Osteocyte (in vitro differentiated cells): Measurements from ENCODE around the gene IGIP. TPM values are rescaled to one million over a fixed set of nuclear protein-coding genes. Genes with fewer than 3 reads are reported as not detected.

Experiments used
- DNase-seq: peaks from one replicate; pipeline ENCODE4 v3.0.0; 2021; ENCODE audit warnings: mixed read lengths; ENCODE audit not compliant: unreplicated experiment; ENCODE audit errors: extremely low spot score
- H3K27ac Mint-ChIP-seq: one replicate; pipeline ENCODE4 v1.8.0; 2021; ENCODE audit warnings: mild to moderate bottlenecking, mixed read lengths; ENCODE audit not compliant: unreplicated experiment
- H3K27me3 Mint-ChIP-seq: one replicate; pipeline ENCODE4 v1.8.0; 2021; ENCODE audit warnings: mixed read lengths; ENCODE audit not compliant: unreplicated experiment
- H3K36me3 Mint-ChIP-seq: one replicate; pipeline ENCODE4 v1.8.0; 2021; ENCODE audit warnings: mixed read lengths; ENCODE audit not compliant: unreplicated experiment
- H3K4me1 Mint-ChIP-seq: one replicate; pipeline ENCODE4 v1.8.0; 2021; ENCODE audit warnings: mixed read lengths; ENCODE audit not compliant: unreplicated experiment
- H3K4me3 Mint-ChIP-seq: one replicate; pipeline ENCODE4 v1.8.0; 2021; ENCODE audit warnings: mild to moderate bottlenecking, moderate library complexity, mixed read lengths; ENCODE audit not compliant: unreplicated experiment
- H3K9me3 Mint-ChIP-seq: one replicate; pipeline ENCODE4 v1.8.0; 2021; ENCODE audit warnings: mixed read lengths; ENCODE audit not compliant: unreplicated experiment
- total RNA-seq: library from RNA; stranded (reverse); gene quantifications from 2 replicates; pipeline ENCODE4 v1.2.1, GENCODE V29; 2021
- TF ChIP-seq, protein P1 (sequence below): fragments of 200-600 bp; sonication (generic); IDR thresholded peaks from 2 replicates; pipeline ENCODE4 v1.5.0; 2021; ENCODE audit warnings: antibody characterized with exemption, mild to moderate bottlenecking, moderate library complexity

The IGIP gene
- total RNA-seq, 1 donor from 2014 or later: 4.3 TPM

- Mint-ChIP-seq H3K9me3 (no peaks in the 10 kb centered on the region), H3K4me1 (peaks cover 40% of the 10 kb centered on the region), H3K27ac (no peak overlapping the region)
Measured at GRCh38 chr5:140118302-140118936, 7.3 kb upstream of the IGIP start.

DNA sequence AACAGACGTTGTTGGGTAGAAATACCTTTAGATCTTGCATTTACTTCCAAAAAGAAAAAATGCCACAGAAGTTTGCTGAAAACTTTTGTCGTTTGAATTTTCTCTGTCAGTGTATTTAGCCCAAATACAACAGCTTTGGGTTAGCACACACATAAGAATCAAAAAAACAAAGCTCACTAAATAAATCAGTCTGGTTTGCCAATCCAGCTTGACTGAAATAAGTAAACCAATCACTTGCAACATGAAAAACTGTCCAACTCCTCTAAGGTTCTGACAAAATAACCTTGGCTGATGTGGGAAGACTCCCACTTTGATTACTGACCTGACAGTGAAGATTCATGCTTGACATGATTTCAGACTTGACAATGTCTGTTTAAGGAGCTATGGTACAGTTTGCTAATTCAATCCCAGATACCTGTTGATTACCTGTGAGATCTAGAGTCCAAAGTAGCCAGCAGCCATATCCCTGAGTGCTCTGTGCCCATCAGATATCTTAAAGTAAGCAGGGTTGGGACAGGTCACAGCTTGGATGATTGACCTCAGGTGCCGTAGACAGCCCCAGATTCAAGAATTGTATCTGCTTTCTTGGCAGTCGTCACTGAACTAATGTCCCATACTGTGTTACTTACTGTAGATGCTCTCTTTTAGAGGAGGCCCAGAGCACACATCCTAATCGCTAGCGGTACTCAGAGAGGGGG, 727 bp downstream of the IGIP start:
- TF ChIP-seq, protein P1, sequence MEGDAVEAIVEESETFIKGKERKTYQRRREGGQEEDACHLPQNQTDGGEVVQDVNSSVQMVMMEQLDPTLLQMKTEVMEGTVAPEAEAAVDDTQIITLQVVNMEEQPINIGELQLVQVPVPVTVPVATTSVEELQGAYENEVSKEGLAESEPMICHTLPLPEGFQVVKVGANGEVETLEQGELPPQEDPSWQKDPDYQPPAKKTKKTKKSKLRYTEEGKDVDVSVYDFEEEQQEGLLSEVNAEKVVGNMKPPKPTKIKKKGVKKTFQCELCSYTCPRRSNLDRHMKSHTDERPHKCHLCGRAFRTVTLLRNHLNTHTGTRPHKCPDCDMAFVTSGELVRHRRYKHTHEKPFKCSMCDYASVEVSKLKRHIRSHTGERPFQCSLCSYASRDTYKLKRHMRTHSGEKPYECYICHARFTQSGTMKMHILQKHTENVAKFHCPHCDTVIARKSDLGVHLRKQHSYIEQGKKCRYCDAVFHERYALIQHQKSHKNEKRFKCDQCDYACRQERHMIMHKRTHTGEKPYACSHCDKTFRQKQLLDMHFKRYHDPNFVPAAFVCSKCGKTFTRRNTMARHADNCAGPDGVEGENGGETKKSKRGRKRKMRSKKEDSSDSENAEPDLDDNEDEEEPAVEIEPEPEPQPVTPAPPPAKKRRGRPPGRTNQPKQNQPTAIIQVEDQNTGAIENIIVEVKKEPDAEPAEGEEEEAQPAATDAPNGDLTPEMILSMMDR: no peak
- Mint-ChIP-seq H3K4me3 (no peak overlapping the region), H3K9me3 (no peaks in the 10 kb centered on the region), H3K36me3 (no peaks in the 10 kb centered on the region), H3K27me3 (peaks cover 4% of the 10 kb centered on the region), H3K4me1 (peaks cover 9% of the 10 kb centered on the region), H3K27ac (no peak overlapping the region)
- DNase-seq: no peak

More at GRCh38 chr5:140118302-140118936, 7.3 kb upstream of the IGIP start:
- Mint-ChIP-seq H3K4me3 (no peak overlapping the region), H3K27me3 (peaks cover 2% of the 10 kb centered on the region), H3K36me3 (no peaks in the 10 kb centered on the region)
- TF ChIP-seq, protein P1: peak; percentile 13
- no peak for DNase-seq

- H3K36me3 Mint-ChIP-seq: no peaks in the 10 kb centered on the region
- DNase-seq: no peak
- H3K27me3 Mint-ChIP-seq: peaks cover 4% of the 10 kb centered on the region
- H3K4me3 Mint-ChIP-seq: no peak overlapping the region
- TF ChIP-seq, protein P1: no peak
- H3K9me3 Mint-ChIP-seq: no peaks in the 10 kb centered on the region
- peaks cover 11% of the 10 kb centered on the region for H3K4me1 Mint-ChIP-seq
- H3K27ac Mint-ChIP-seq: no peak overlapping the region
Measured at GRCh38 chr5:140128376-140128775, 2.6 kb downstream of the IGIP start.

DNA sequence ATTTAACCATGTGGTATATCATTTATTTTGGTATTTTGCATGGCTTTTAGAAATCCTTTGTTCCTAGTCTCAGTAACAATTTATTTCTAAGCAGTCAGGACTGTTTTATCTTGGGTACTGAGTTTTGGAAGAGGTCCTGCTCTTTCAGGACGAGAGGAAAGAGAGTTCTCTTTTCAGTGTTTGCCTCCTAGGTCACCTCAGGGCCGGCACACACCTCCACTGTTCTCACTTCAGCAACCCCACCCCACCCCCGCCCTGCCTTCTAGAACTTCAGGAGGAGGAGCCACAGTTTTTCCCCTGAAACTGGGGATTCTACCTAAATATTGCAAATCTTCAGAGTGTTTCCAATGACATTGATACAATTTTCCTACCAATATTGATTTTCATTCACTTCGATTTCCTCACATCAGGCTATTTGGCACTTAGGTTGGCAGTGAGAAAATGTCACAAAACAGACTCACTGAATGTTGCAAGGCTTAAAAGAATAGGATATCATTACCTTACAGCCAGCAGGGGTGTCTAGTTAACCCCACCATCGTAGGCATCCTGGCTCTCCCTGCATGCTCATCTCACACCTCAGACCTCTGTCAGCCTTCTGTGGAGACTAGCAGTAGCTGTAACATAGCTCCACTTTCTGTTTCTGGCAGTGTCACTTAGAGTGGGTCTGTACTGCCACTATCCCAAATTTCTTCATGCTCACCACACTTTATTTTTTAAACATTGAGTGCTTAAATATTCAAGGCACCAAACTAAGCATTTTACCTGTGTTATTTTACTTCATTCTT, 5.4 kb downstream of the IGIP start:
- H3K27ac Mint-ChIP-seq: no peak overlapping the region
- H3K4me3 Mint-ChIP-seq: no peak overlapping the region
- no peaks in the 10 kb centered on the region for H3K36me3 Mint-ChIP-seq
- TF ChIP-seq, protein P1: no peak
- no peaks in the 10 kb centered on the region for H3K27me3 Mint-ChIP-seq
- DNase-seq: peak; percentile 19
- peaks cover 8% of the 10 kb centered on the region for H3K4me1 Mint-ChIP-seq
- H3K9me3 Mint-ChIP-seq: no peaks in the 10 kb centered on the region

GRCh38 chr5:140131967-140132409, 6.3 kb downstream of the IGIP start:
- peaks cover 8% of the 10 kb centered on the region for H3K4me1 Mint-ChIP-seq
- no peak overlapping the region for H3K27ac Mint-ChIP-seq
- no peaks in the 10 kb centered on the region for H3K9me3 Mint-ChIP-seq
- no peaks in the 10 kb centered on the region for H3K27me3 Mint-ChIP-seq
- H3K4me3 Mint-ChIP-seq: no peak overlapping the region
- DNase-seq: peak; percentile 38
- H3K36me3 Mint-ChIP-seq: no peaks in the 10 kb centered on the region
- TF ChIP-seq, protein P1: no peak
